GM21390 (cell line): ENCODE results near the gene CDC42EP3.

Source experiments
- ATAC-seq: cut with Tn5 transposase; IDR thresholded peaks from one replicate; pipeline ENCODE4 v1.9.1; 2021; ENCODE audit not compliant: unreplicated experiment

The CDC42EP3 gene

GRCh38 chr2:37683921-37684780 lies 12.7 kb upstream of the CDC42EP3 start:
- ATAC-seq: no peak

- ATAC-seq: no peak
These were observed 11.8 kb upstream of the CDC42EP3 start for GRCh38 chr2:37683241-37683640.

DNA sequence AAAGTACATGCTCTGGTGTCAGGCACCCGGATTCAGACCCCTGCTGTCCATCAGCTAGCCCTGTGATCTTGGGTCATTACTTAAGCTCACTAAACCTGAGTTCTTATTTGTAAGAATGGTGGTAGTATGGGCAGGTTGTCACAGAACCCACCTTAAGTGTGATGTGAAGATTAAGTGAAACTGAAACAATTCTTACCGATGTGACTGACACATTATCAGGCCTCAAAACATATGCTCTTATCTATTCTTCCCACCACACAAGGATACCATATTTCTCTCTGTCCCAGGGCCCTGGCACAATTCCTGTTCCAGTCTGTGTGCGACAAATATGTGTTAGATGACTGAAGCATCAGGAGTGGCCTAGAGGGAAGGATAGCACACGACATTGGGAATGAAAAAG lies 11.0 kb upstream of the CDC42EP3 start:
- no peak for ATAC-seq

DNA sequence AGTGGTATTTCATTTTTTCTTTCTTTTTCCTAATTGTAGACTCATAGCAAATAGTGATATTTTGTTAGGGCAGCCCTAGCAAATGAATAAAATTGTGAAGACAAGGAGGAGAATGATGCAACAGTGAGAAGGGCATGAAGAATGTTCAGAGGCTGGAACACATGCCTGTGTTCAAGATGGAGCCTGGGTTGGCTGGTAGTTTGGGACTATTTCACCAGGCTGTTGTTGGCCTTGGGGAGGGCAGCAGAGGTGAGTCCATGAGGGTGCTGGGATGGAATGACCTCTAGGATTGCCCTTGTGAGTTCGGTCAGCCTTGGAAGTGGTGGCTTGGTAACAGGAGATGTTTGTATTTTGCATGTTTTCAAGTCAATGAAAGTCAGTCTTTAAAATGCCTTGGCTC lies 10.1 kb upstream of the CDC42EP3 start:
- no peak for ATAC-seq

DNA sequence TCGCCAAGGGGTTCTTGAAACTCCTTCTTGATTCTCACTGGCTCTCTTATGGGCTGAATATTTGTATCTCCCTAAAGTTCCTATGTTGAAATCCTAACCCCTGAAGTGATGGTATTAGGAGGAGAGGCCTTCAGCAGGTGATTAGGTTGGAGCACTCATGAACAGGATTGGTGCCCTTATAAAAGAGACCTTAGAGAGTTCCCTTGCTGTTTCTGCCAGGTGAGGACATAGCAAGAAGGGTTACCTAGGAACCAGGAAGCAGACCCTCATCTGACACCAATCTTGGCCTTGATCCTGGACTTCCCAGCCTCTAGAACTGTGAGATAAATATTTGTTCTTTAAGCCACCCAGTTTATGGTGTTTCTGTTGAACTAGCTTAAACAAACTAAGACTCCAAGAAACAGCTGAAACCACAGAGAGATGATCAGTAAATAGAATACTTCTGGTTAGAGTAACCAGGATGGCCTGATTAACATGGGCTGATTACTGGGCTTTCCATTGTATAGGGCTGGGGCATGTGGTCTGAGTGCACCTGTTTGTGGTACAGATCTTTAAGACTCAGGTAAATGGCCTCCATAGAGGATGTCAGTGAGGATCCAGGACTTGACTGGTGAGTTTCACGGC lies 7.7 kb upstream of the CDC42EP3 start:
- ATAC-seq: no peak

DNA sequence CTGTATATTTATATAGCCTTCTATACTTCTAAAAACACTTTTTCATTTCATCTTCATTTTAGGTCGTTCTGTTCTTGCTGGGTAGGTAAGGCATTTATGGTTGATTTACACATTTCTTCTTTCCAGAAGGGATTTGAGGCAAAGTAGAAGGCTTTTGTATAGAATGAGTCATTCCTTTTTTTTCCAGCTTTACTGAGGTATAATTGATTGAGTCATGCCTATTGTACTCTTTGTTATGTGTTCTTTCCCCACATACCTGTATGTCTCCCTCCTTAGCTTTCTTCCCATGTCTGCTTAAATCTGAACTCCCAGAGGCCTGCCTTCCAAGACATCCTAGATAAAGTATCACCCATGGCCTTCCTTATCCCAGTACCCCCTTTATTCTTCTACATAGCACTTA lies 4.8 kb upstream of the CDC42EP3 start:
- ATAC-seq: no peak

DNA sequence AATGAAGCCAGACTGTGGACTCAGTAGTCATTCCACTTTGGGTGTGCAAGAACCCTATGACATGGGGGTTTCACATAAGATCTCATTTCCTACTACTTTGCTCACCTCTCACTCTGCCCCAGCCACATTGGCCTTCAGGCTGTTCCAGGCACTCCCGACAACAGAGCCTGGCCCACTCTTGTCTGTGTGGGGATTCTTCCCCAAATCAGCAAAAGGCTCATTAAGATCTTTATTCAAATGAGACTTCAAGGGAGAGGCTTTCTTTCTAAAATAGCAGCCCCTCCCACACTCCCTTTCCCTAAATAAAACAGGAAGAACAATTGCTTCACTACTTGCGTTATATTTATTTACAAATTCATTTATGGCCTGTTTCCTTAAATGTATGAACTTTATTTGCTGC lies 3.5 kb upstream of the CDC42EP3 start:
- ATAC-seq: no peak

- ATAC-seq: no peak
These were observed 1.4 kb upstream of the CDC42EP3 start for GRCh38 chr2:37672870-37673184.

DNA sequence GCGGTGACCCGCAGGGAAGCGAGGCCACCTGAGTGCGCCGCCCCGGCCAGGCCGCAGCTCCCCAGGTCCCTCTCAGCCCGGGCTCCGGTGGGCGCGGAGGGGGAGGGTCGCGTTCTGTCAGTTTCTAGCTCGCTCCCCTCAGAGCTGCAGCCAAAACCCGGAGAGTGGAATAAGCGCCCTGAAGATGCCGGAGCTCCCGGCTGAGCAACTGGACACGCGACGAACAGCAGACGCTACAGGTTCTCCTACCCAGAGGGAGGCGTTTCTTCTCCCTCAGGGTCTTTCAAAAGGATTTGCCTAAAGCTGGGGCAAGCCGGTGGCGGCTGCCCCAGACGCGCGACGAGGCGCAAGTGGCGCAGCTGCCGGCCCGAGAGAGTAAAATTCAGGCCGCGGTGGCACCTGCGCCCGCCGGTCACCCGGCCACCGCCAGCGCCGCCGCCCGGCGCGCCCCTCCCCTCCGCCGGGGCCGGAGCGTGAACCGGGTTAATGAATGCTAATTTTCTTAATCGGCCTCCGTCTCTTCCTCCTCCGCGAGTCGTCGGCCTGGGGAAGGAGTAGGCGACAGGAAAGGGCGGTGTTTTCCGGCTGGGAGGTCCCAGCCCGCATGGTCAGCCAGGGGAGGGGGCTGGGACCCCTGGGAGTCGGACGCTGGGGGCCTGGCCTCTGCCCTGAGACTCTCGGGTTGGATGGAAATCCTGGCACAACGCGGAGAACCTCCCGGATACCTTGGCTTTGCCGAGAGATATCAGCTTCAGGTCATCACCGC lies 845 bp upstream of the CDC42EP3 start:
- ATAC-seq: peak; percentile 52

GRCh38 chr2:37671816-37672103 lies 318 bp upstream of the CDC42EP3 start:
- ATAC-seq: peak; percentile 16

DNA sequence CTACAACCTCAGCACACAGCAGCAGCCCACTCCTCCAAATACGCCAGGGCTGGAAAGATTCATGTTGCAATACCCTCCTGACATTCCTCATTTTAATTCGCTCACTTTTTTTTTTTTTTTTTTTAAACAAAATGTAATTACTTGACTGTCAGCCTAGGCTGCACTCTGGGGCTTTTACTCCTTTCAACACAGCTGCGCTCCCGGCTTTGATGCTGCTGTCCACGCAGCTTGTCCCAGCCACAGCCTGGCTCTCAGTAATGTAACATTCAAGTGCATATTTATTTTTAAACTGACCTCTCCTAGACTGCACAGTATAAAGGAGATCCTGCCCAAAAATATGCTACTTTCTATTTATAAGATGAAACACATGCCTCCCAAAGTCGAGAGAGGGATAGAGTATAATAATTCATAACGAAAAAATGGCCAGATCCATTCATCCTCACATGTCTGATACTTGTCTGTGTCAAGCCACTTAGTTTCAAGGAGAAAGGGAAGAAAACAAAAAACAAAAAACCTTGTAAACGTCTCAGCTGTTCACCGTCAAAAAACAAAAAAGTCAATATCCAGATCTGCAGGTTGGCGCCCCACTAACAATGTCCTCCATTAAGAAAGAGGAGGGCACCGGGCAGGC lies 949 bp downstream of the CDC42EP3 start:
- ATAC-seq: no peak

DNA sequence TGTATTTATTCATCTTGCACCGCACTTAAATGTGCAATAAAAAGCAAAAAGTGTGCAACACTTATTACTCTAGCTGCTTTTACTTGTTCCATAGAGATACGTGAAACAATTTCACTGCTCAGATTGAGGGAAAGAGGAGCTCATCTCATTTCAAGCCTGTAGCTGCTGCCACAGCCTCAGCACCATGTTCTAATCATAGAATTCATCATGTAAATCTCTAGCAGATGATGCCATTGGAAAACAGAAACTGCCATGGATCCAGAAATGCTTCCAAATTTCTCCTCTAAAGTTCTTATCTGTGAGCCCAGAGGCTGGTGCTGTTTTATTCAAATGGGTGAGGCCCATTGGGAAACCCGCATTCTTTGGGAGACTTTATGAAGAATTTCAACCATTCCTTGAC lies 2.0 kb downstream of the CDC42EP3 start:
- ATAC-seq: no peak

DNA sequence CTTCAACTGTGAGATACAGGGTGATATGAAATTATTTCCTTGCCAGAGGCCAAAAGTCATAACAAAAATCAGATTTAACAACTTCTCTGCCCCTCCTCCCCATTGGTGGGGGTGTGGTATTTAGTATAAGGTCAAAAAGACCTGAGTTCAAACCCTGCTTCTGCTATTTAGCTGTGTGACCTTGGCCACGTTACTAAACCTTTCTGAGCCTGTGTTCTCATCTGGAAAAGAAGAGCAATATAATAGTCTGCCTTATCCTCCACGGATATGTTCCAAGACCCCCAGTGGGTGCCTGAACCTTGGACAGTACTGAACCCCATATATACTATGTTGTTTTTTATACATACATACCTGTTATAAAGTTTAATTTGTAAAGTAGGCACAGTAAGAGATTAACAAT lies 3.7 kb downstream of the CDC42EP3 start:
- no peak for ATAC-seq

DNA sequence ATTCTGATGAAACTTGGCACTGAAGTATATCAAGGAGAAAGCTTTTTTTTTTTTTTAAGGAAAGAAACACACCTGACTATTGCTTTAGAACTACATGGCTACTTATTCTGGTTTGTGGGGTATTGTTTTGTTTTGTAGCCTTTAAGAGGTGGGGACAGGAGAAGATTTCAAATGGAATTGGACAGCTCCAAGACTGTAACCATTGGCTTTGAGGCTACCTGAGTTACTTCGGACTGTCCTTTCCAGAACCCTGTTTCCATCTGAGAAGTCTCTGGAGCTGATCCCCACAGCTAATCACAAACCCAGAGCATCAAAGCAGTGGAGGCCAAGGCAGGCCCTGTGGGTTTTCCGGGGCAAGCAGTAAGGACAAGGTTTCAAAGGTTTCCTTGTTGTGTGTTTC lies 4.7 kb downstream of the CDC42EP3 start:
- no peak for ATAC-seq

DNA sequence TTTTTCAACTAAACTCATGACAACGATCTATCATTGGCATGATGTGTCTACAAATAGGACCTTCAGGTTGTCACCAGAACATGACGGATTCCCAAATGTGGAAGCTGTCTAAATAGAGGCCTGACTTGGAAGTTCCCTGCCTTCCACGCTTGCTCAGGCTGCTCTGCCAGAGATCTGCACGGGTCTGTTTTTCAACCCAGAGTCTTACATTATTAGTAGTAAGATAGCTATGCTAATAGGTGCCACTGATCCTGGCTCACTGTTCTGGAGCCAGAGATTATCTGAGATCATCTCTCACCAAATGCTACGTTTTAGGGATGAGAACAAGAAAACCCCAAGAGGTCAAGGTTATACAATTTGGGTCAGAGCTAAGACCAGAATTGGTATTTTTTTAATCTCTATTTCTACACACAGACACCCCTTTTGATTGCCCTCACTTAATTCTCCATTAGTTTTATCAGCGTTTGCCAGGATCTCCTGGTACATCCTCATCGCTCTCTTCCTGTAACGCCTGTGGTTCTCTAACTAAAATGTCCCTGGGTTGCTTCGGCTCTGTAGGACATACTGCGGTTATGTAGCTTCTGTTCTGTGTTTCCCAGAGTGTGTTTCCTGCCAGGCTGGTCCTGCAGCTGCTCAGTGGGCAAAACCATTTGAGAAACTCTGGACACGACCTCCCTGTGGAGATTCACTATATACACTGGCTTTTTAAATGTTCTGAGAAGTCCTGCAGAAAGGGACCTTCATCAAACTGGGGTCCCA lies 5.7 kb downstream of the CDC42EP3 start:
- ATAC-seq: no peak

DNA sequence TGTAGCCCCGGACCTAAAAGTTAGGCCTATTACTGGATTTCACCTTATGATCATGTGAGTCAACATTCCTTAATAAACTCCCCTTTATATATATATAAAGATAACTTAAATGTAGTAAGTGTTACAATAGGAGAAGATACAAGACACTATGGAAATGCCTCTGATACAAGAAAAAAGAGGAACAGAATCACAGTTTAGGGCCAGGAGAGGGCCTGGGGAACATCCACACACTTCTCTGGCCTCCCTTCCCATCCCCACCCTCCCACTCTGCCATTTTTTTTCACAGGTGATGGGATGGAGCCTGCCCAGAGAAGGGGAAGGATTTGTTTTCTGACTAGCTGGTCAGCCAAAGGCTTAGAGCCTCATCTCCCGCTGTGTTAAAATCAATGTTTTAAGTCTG lies 6.4 kb downstream of the CDC42EP3 start:
- ATAC-seq: no peak

- ATAC-seq: no peak
These were observed 7.2 kb downstream of the CDC42EP3 start for GRCh38 chr2:37664231-37664643.

- ATAC-seq: no peak
These were observed 8.1 kb downstream of the CDC42EP3 start for GRCh38 chr2:37663390-37663789.

GRCh38 chr2:37659723-37660122 lies 11.7 kb downstream of the CDC42EP3 start:
- no peak for ATAC-seq

DNA sequence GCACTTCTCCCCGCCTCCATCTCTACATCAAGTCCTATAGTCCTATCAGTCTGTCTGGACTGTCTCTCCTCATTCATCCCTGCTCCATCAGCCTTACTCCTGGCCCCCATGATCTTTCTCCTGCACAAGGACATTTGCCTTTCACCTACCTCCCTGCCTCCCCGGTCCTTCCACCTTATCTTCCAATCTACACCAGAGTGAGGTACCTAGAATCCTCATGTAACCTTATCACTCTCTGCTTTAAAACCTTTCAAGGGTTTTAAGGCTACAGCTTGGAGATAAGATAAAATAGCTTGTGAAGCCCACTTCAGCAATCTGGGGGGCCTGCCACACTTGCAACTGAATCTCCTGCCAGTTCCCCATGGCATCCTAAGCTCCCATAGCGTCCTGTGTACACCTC lies 12.8 kb downstream of the CDC42EP3 start:
- ATAC-seq: no peak

DNA sequence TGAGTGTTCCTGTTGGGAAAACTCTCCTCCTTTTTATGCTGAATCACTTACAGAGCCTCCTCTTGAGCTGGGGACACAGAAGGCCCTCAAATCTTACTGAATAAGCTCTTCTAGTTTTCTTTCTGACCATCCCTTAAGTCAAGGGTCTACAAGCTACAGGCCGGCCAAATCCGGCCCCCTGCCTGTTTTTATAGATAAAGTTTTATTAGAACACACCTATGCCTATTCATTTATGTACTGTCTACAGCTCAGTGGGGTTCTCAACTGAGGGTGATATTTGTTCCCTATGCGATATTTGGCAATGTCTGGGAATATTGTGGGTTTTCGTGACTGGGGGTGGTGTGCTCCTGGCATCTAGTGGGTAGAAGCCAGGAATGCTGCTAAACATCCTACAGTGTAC lies 14.0 kb downstream of the CDC42EP3 start:
- ATAC-seq: no peak
